GM12865 (cell line): ENCODE results near the gene CHD2.
"Not testable (repeated sequence)": the region's sequence is repeated elsewhere in the genome, so short reads cannot be mapped to it uniquely, and the experiment has no call there.

Experiments
- DNase-seq: peaks from one replicate; pipeline ENCODE4 v3.0.0; 2010; ENCODE audit warnings: low read depth
- H3K4me3 ChIP-seq: 2 replicates; pipeline ENCODE4 v1.5.1; 2011; ENCODE audit warnings: mild to moderate bottlenecking, low read depth, low read length, control low read depth
- CTCF ChIP-seq: IDR thresholded peaks from 2 replicates; pipeline ENCODE4 v1.5.1; 2011; ENCODE audit warnings: low read length, control low read depth, low read depth, inconsistent platforms; ENCODE audit not compliant: insufficient read depth; ENCODE audit errors: missing control alignments

Gene CHD2

GRCh38 chr15:92914768-92915221 is 14.7 kb downstream of the CHD2 start:
- TF ChIP-seq CTCF = no peak
- no peak overlapping the region for H3K4me3 ChIP-seq
- DNase-seq = peak; percentile 24

DNA sequence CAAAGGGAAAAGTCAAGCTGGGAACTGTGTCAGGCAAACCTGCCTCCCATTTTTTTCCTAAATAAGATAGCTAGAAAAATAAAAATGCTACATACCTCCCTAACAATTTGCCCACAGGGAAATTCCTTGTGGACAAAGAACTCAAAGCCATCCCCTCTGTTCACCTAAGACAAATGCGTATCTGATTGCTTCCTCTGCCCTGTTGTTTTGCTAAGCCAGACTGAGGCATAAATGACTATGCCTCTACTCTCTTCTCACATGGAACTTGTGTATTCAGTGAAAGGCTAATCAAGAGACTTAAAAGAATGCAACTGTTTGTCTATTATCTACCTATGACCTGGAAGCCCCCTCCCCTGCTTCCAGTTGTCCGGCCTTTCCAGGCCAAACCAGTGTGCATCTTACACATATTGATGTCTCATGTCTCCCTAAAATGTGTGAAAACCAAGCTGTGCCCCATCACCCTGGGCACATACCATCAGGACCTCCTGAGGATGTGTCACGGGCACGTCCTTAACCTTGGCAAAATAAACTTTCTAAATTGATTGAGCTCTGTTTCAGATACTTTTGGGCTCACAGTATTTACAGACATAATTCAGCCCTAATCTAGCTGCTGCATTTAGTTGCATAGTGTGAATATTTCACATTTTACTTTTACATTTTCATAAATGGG is 15.8 kb downstream of the CHD2 start:
- no peak overlapping the region for H3K4me3 ChIP-seq
- DNase-seq = no peak
- TF ChIP-seq CTCF = no peak

DNA sequence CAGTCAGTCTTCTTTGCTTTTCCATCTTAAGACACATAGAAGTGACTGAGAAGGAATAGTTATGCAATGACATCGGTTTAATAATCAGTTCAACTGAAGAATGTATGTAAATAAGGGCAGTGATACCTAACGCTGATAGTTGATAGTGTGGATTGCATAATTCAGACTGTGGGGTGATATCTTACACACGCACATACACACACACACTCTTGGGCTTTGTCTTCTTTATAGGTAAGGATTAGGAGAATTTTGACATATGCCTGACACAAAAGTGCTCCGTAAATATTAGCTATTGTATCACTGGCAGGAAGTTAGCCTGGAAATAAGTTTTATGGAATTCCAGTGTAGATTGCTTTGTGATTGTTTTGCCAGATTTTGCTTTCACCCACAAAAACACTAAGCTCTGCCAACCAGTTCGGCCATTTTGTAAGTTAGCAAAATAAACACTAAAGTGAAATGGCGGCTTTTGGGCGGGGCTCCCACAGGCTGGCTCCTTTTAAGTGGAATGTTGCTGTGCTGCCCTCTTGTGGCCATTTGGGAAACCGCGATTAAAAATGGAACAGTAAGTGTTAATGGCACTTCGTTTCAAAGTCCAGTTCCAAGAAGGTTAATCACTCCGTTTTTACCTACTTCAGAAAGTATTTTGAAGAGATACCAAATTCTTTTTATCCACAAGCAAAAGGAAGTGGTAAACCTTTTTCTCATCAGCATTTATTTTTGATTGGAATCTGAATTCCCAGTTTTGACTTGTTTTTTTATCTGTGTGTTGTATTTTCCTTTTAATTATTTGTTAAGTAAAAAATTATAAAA is 17.7 kb downstream of the CHD2 start:
- peak; percentile 95 for DNase-seq
- H3K4me3 ChIP-seq = no peak overlapping the region
- peak; percentile 66 for TF ChIP-seq CTCF

DNA sequence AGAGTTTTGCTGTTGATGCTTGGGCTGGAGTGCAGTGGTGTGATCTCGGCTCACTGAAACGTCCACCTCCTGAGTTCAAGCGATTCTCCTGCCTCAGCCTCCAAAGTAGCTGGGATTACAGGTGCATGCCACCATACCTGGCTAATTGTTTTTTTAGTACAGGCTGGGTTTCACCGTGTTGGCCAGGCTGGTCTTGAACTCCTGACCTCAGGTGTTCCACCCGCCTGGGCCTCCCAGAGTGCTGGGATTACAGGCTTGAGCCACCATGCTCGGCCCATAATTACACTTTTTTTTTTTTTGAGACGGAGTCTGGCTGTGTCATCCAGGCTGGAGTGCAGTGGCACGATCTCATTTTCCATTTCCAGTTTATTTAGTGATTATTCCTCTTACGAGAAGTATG is 18.8 kb downstream of the CHD2 start:
- H3K4me3 ChIP-seq, DNase-seq: not testable (repeated sequence)

DNA sequence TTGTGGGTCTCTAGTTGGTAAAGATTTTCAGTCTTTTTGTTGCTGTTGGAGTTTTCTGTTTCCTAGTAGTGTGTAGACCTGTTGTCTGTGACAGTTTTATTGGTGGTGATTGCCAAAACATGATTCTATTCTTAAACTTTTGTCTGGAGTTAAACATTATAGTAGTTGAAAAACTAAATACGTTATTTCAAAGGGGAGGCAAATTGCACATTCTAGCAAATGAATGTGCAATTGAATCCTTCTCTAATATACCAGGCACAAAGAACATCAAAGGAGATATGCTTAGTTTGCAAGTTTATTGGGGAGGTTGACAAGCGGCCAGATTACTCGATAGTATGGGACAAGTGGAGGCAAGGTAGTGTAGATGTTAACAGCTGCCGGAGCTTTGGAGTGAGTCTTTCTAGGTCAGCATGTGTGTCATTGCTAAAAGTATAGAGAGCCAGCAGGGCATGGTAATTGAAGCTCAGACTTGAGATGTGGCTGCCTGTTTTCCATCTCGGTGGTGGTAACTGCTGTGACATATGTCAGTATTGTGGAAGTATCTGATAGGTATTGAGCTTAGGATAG is 20.6 kb downstream of the CHD2 start:
- DNase-seq = no peak
- no peak for TF ChIP-seq CTCF
- H3K4me3 ChIP-seq = no peak overlapping the region

- H3K4me3 ChIP-seq = no peak overlapping the region
- TF ChIP-seq CTCF = no peak
- DNase-seq = no peak
Observed at GRCh38 chr15:92921215-92922131, 21.3 kb downstream of the CHD2 start.

GRCh38 chr15:92922418-92923002 is 22.4 kb downstream of the CHD2 start:
- no peak for TF ChIP-seq CTCF
- DNase-seq = peak; percentile 41
- no peak overlapping the region; the same call in 1 of the 2 replicates for H3K4me3 ChIP-seq
